Measurements from ENCODE around the gene GRID2. TPM values are rescaled to one million over a fixed set of nuclear protein-coding genes. Genes with fewer than 3 reads are reported as not detected.

The GRID2 gene
- total RNA-seq, 2 donors from 2014 or later = not detected

DNA sequence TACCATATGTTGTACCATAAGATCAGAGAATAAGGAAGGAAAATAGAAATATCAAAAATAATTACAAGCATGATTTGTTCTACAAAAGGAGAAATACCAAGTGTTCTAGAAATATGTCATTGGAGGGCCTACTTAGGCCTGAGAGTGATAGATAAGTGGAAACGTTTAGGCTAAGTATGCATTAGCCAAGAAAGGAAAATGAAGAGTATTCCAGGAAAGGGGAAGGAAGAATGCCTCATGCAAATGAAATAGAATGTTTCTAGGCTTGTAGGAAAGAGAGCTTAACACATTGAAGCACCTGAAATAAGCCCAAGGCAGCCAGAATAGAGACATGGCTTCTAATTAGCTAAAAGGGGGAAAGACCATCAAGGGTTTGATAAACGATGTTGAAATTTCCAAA, 929.1 kb downstream of the GRID2 start:
- no peaks in the 10 kb centered on the region for H3K27me3 ChIP-seq
- no peak overlapping the region for H3K27ac ChIP-seq
- no peak overlapping the region for H3K4me3 ChIP-seq
- H3K4me1 ChIP-seq = no peaks in the 10 kb centered on the region
- no peaks in the 10 kb centered on the region for H3K9me3 ChIP-seq
- TF ChIP-seq, protein P1, sequence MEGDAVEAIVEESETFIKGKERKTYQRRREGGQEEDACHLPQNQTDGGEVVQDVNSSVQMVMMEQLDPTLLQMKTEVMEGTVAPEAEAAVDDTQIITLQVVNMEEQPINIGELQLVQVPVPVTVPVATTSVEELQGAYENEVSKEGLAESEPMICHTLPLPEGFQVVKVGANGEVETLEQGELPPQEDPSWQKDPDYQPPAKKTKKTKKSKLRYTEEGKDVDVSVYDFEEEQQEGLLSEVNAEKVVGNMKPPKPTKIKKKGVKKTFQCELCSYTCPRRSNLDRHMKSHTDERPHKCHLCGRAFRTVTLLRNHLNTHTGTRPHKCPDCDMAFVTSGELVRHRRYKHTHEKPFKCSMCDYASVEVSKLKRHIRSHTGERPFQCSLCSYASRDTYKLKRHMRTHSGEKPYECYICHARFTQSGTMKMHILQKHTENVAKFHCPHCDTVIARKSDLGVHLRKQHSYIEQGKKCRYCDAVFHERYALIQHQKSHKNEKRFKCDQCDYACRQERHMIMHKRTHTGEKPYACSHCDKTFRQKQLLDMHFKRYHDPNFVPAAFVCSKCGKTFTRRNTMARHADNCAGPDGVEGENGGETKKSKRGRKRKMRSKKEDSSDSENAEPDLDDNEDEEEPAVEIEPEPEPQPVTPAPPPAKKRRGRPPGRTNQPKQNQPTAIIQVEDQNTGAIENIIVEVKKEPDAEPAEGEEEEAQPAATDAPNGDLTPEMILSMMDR (IDR thresholded peaks at IDR 0.05) = no peak
- no peak for DNase-seq
- no peaks in the 10 kb centered on the region for H3K36me3 ChIP-seq
- intact Hi-C loops (cut with DNase I) = no loop called here
- no peak overlapping the region for H3K9ac ChIP-seq (ENCODE audit: low read depth in 2 of 2, low read length in 2 of 2)

DNA sequence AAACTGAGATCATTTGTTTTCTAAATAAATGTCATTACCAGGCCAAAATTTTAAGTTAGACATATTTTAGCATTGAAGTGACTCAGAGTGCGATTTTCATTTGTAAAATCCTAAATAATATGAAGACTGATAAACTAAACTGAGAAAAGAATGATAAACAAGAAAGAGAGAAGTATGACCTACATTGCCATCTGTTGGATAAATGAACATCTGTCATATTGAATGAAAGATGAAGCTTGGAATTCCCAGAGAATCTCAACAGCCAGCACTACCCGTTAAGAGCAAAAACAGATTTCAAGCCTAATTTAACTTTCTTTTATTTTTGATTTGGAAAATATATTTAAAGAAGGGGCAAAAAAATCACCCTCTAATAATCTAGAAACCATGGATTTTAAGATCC, 933.8 kb downstream of the GRID2 start:
- Histone ChIP-seq H3K27me3 (no peaks in the 10 kb centered on the region), H3K4me1 (no peaks in the 10 kb centered on the region), H3K4me3 (no peak overlapping the region), H3K36me3 (no peaks in the 10 kb centered on the region), H3K9ac (ENCODE audit: low read depth in 2 of 2, low read length in 2 of 2) (no peak overlapping the region), H3K27ac (no peak overlapping the region), H3K9me3 (no peaks in the 10 kb centered on the region)
- intact Hi-C loops (cut with DNase I) = no loop called here
- DNase-seq = no peak
- TF ChIP-seq, protein P1 (IDR thresholded peaks at IDR 0.05) = no peak

DNA sequence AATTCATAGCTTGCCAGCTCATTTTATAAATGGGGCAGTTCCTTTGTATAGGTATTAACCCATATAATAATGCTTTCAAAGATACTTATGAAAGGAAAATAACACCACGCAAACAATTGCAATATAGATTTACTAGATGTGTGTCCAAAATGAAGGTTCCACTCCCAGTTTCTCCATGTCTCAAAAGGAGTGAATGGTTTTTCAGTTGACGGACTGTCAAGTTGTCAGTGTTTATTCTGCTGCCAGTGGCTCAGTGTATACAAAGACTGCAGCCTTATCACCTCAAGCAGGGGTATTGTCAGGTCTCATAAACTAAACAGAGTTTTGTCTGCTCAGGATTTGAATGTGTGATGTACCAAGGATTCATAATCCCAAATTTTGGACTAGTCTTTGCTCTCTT, 939.5 kb downstream of the GRID2 start:
- H3K4me3 ChIP-seq = no peak overlapping the region
- H3K9me3 ChIP-seq = no peaks in the 10 kb centered on the region
- no peaks in the 10 kb centered on the region for H3K4me1 ChIP-seq
- no peak for DNase-seq
- H3K9ac ChIP-seq (ENCODE audit: low read depth in 2 of 2, low read length in 2 of 2) = no peak overlapping the region
- no peaks in the 10 kb centered on the region for H3K27me3 ChIP-seq
- no peak overlapping the region for H3K27ac ChIP-seq
- H3K36me3 ChIP-seq = no peaks in the 10 kb centered on the region
- TF ChIP-seq, protein P1 (IDR thresholded peaks at IDR 0.05) = no peak
- intact Hi-C loops (cut with DNase I) = no loop called here

DNA sequence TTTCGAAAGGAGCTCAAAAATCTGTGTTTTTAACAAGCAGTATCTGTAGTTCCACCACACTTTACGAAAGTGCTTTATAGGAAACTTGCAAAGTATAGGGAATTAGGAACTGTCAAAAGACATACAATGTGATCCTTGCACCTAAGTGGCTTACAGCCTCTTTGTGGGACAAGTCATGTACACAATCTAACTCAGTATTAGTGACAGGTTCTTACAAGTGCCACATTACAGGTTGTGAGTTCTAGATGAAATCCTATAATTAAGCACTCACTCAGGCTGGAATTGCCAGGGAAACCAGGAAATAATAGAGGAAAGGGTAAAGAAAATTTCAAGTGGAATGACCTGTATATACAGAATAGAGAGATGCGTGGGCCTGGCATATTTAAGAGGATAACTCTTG, 957.4 kb downstream of the GRID2 start:
- intact Hi-C loops (cut with DNase I) = no loop called here
- Histone ChIP-seq H3K9me3 (no peaks in the 10 kb centered on the region), H3K27ac (no peak overlapping the region), H3K4me3 (no peak overlapping the region), H3K9ac (ENCODE audit: low read depth in 2 of 2, low read length in 2 of 2) (no peak overlapping the region), H3K36me3 (no peaks in the 10 kb centered on the region), H3K4me1 (no peaks in the 10 kb centered on the region), H3K27me3 (no peaks in the 10 kb centered on the region)
- TF ChIP-seq, protein P1 (IDR thresholded peaks at IDR 0.05) = no peak
- DNase-seq = no peak

DNA sequence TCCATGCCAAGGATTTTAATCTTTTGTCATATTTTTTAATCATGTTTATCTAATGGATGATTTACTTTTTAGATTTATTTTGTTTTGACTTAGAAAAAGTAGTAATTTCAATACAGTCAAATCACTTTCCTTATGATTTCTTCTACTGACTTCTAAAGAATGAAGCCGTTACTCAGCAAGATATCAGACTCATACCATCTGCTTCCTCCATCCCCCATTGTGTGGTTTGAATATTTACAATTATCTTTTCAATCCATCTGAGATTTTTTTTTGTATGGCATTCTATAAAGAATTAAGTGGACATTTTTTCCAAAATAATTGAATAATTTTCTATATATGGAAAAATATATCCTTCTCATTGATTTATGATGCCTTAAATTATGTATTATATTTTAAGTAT, 959.4 kb downstream of the GRID2 start:
- no peak overlapping the region for H3K9ac ChIP-seq (ENCODE audit: low read depth in 2 of 2, low read length in 2 of 2)
- no peak overlapping the region for H3K4me3 ChIP-seq
- no peaks in the 10 kb centered on the region for H3K27me3 ChIP-seq
- no peaks in the 10 kb centered on the region for H3K9me3 ChIP-seq
- H3K36me3 ChIP-seq = no peaks in the 10 kb centered on the region
- intact Hi-C loops (cut with DNase I) = no loop called here
- TF ChIP-seq, protein P1 (IDR thresholded peaks at IDR 0.05) = no peak
- no peak for DNase-seq
- H3K4me1 ChIP-seq = no peaks in the 10 kb centered on the region
- H3K27ac ChIP-seq = no peak overlapping the region

DNA sequence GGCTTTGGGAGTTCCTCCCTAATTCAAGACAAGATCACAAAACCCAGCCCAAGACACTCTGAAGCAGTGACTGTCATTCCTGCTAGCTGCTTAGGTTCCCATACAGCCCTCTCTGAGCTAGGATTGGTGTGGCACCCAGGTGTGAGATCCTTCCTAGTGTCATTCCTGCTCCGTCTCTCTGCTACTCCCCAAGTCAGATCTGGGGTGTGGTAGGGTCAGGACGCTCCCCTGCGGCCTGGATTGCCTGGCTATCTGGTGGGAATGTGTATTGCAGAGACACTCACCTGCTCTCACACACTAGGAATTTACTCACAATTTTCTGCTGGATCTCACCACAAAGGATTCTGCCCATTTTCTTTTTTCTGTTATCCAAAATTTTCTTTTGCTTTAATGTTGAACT, 964.0 kb downstream of the GRID2 start:
- intact Hi-C loops (cut with DNase I) = no loop called here
- H3K9ac ChIP-seq (ENCODE audit: low read depth in 2 of 2, low read length in 2 of 2) = no peak overlapping the region
- no peak for DNase-seq
- H3K36me3 ChIP-seq = no peaks in the 10 kb centered on the region
- H3K9me3 ChIP-seq = no peaks in the 10 kb centered on the region
- TF ChIP-seq, protein P1 (IDR thresholded peaks at IDR 0.05) = no peak
- no peaks in the 10 kb centered on the region for H3K4me1 ChIP-seq
- H3K4me3 ChIP-seq = no peak overlapping the region
- H3K27me3 ChIP-seq = no peaks in the 10 kb centered on the region
- no peak overlapping the region for H3K27ac ChIP-seq
